HUES6 (cell line): ENCODE data around the gene RCOR1.

Source experiments
- H3K27ac ChIP-seq: 2 replicates; pipeline ENCODE4 v1.7.0; 2013; ENCODE audit warnings: low read depth, mild to moderate bottlenecking, low read length, inconsistent platforms
- H3K27me3 ChIP-seq: 2 replicates; pipeline ENCODE4 v1.6.1; 2013; ENCODE audit warnings: low read length; ENCODE audit not compliant: control insufficient read depth, insufficient read depth
- H3K36me3 ChIP-seq: 2 replicates; pipeline ENCODE4 v1.6.1; 2013; ENCODE audit warnings: low read length; ENCODE audit not compliant: control insufficient read depth, insufficient read depth
- H3K4me1 ChIP-seq: 2 replicates; pipeline ENCODE4 v1.6.1; 2013; ENCODE audit warnings: low read length; ENCODE audit not compliant: control insufficient read depth, insufficient read depth
- H3K4me3 ChIP-seq: 2 replicates; pipeline ENCODE4 v1.5.1; 2013; ENCODE audit warnings: low read depth, low read length
- H3K9ac ChIP-seq: one replicate; pipeline ENCODE4 v1.6.1; 2013; ENCODE audit warnings: mild to moderate bottlenecking, low read length
- H3K9me3 ChIP-seq: 2 replicates; pipeline ENCODE4 v1.6.1; 2013; ENCODE audit warnings: low read depth, low read length; ENCODE audit not compliant: control insufficient read depth, insufficient read depth

Gene RCOR1

DNA sequence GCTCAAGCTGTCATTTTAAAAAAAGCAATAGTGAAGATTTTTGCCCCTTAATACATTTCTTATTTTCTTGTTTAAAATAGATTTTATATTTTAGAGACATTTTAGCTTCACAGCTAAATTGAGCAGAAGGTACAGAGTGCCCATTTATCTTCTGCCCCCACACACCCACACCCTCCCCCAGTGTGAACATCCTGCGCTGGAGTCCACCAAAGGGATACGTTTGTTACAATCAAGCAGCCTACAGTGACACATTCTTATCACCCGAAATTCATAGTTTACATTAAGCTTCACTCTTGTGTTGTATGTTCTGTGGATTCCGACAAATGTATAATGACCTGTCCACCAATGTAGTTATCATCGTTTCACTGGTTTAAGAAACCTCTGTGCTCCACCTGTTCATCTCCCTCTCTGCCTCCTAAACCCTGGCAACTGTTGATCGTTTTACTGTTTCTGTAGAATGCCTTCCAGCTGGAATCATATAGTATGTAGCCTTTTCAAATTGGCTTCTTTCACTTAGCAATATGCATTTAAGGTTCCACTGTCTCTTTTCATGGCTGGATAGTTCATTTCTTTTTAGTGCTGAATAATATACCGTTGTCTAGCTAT, 93.8 kb downstream of the RCOR1 start:
- H3K4me1 ChIP-seq, result peaks cover 24% of the 10 kb centered on the region
- H3K27me3 ChIP-seq, result no peaks in the 10 kb centered on the region
- H3K9me3 ChIP-seq, result no peaks in the 10 kb centered on the region
- H3K4me3 ChIP-seq, result no peak overlapping the region
- peaks cover 13% of the 10 kb centered on the region for H3K36me3 ChIP-seq
- no peak overlapping the region for H3K9ac ChIP-seq
- no peak overlapping the region for H3K27ac ChIP-seq

DNA sequence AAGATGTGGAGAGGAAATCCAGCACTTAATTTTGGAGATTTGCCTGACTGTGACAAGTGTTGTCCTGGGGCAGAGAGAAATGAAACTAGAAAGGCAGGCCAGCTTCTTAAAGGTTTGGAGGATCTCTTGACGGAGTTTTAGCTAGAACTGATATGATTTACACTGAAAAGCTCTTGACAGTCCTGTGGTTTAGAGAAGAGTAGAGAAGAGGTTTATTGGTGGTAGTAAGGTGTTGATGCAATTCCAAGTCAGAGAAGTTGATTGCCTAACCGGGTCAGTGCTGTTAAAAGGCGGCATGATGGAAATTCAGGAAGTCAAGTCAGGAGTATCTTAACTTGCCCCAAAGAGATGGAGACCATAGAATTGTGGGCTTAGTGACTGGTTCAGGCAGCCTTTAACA, 95.8 kb downstream of the RCOR1 start:
- Histone ChIP-seq H3K9ac (no peak overlapping the region), H3K9me3 (no peaks in the 10 kb centered on the region), H3K27me3 (no peaks in the 10 kb centered on the region), H3K27ac (no peak overlapping the region), H3K4me1 (peaks cover 13% of the 10 kb centered on the region), H3K4me3 (no peak overlapping the region), H3K36me3 (peaks cover 8% of the 10 kb centered on the region)

GRCh38 chr14:102690509-102691286, 98.2 kb downstream of the RCOR1 start:
- H3K27me3 ChIP-seq, result no peaks in the 10 kb centered on the region
- no peaks in the 10 kb centered on the region for H3K9me3 ChIP-seq
- peaks cover 15% of the 10 kb centered on the region for H3K4me1 ChIP-seq
- no peak overlapping the region for H3K9ac ChIP-seq
- H3K36me3 ChIP-seq, result no peaks in the 10 kb centered on the region
- H3K4me3 ChIP-seq, result no peak overlapping the region
- H3K27ac ChIP-seq, result no peak overlapping the region

- Histone ChIP-seq H3K4me1 (peaks cover 20% of the 10 kb centered on the region), H3K9ac (no peak overlapping the region)
These were observed 99.3 kb downstream of the RCOR1 start for GRCh38 chr14:102691763-102692162.

DNA sequence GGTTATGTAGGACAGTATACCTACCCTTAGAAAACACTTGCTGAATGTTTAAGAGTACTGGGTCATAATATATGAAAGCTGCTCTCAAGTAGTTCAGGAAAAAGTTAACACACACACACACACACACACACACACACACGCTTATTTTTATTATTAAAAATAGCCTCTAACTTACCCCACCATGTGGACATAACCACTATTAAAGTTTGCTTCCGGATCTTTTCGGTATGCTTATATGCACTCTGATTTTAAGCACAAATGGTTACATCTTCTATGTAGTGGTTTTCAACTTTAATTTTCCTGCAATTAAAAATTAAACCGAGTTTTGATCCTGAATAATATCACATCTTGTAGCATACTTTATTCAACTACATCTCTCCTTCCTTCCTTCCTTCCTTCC, 99.9 kb downstream of the RCOR1 start:
- no peak overlapping the region for H3K4me3 ChIP-seq
- 0 out of 2 replicates have a peak, but pooled peaks cover 4% of the 10 kb centered on the region for H3K36me3 ChIP-seq
- no peak overlapping the region for H3K27ac ChIP-seq
- H3K4me1 ChIP-seq, result peaks cover 24% of the 10 kb centered on the region
- no peaks in the 10 kb centered on the region for H3K27me3 ChIP-seq
- H3K9me3 ChIP-seq, result no peaks in the 10 kb centered on the region
- no peak overlapping the region for H3K9ac ChIP-seq

More at GRCh38 chr14:102691763-102692162, 99.3 kb downstream of the RCOR1 start:
- Histone ChIP-seq H3K27ac (no peak overlapping the region), H3K27me3 (no peaks in the 10 kb centered on the region), H3K36me3 (no peaks in the 10 kb centered on the region), H3K9me3 (no peaks in the 10 kb centered on the region), H3K4me3 (no peak overlapping the region)

DNA sequence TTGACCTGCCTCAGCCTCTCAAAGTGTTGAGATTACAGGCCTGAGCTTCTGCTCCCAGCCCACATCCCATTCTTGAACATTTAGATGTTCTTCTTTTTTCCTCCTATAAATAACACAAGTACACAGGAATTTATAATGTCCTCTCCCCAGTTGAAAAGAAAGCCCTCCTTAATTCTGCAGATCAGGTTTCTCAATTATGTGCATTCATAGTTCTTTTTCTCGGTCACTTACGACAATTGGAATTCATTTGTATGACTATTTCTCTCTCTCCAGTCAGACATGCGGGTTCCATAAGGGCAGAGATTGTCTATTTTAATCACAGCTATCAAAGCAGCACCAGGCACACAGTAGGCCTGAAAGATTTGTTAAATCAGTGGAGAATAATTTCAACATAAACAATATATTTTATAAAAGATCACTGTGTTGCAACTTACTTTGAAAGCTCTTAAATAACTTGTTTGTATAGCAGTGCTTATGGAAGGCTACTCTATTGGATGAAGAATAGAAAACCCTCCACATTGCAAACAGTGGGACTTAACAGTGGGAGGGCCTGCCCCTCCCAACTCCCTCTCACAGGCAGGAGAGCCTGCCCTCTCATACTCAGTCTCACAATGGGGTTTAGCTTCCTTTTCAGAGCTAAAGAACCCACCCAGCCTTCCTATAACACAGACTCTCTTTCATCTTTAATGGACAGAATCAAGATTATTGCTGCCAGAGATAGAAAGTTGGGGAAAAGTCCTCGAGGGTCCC, 100.7 kb downstream of the RCOR1 start:
- Histone ChIP-seq H3K27ac (no peak overlapping the region), H3K9me3 (no peaks in the 10 kb centered on the region), H3K36me3 (0 out of 2 replicates have a peak, but pooled peaks cover 4% of the 10 kb centered on the region), H3K4me3 (no peak overlapping the region), H3K9ac (no peak overlapping the region), H3K4me1 (peaks cover 24% of the 10 kb centered on the region), H3K27me3 (no peaks in the 10 kb centered on the region)

- Histone ChIP-seq H3K27me3 (no peaks in the 10 kb centered on the region), H3K27ac (no peak overlapping the region), H3K4me3 (no peak overlapping the region), H3K36me3 (0 out of 2 replicates have a peak, but pooled peaks cover 4% of the 10 kb centered on the region), H3K4me1 (peaks cover 24% of the 10 kb centered on the region), H3K9me3 (no peaks in the 10 kb centered on the region), H3K9ac (no peak overlapping the region)
These were observed 102.2 kb downstream of the RCOR1 start for GRCh38 chr14:102694530-102695166.

- Histone ChIP-seq H3K27ac (no peak overlapping the region), H3K4me1 (peaks cover 24% of the 10 kb centered on the region), H3K4me3 (no peak overlapping the region), H3K9ac (no peak overlapping the region), H3K9me3 (no peaks in the 10 kb centered on the region), H3K36me3 (0 out of 2 replicates have a peak, but pooled peaks cover 4% of the 10 kb centered on the region), H3K27me3 (no peaks in the 10 kb centered on the region)
These were observed 102.7 kb downstream of the RCOR1 start for GRCh38 chr14:102695167-102695555.

- Histone ChIP-seq H3K4me3 (no peak overlapping the region), H3K27me3 (no peaks in the 10 kb centered on the region), H3K4me1 (peaks cover 24% of the 10 kb centered on the region), H3K36me3 (peaks cover 8% of the 10 kb centered on the region), H3K27ac (no peak overlapping the region), H3K9ac (no peak overlapping the region), H3K9me3 (no peaks in the 10 kb centered on the region; the same call in 1 of the 2 replicates)
These were observed 103.9 kb downstream of the RCOR1 start for GRCh38 chr14:102696332-102696731.

GRCh38 chr14:102696856-102697495, 104.5 kb downstream of the RCOR1 start:
- peaks cover 14% of the 10 kb centered on the region for H3K36me3 ChIP-seq
- no peaks in the 10 kb centered on the region for H3K27me3 ChIP-seq
- H3K9me3 ChIP-seq, result no peaks in the 10 kb centered on the region; the same call in 1 of the 2 replicates
- no peak overlapping the region for H3K9ac ChIP-seq
- H3K27ac ChIP-seq, result no peak overlapping the region
- no peak overlapping the region for H3K4me3 ChIP-seq
- H3K4me1 ChIP-seq, result peaks cover 24% of the 10 kb centered on the region
